Measurements from ENCODE around the gene KLHL29.

DNA sequence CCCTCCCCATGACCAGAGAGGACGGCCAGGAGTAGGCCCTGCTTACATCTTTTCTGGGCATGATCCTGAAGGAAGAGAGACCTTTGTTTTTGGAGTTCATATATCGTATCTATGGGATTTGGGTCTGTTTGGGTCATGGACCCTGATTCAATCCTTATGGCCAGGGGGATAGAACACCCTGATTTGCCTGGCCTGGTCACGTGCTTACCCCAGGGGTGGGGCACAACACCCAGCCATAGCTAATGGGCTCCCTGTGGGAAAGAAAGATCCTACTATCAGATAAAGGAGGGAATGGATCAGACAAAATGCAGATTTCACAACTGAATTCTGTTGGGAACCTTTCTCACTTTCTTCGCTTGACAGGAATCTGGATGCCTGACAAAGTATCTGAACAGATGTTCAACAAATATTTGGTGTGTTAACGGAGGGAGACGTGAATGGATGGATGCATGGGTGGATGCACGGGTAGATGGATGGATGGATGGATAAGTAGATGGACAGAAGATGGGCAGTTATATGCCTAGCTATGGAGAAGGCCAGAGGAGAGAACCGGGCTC lies 155.9 kb downstream of the KLHL29 start:
- TF ChIP-seq, protein P1, sequence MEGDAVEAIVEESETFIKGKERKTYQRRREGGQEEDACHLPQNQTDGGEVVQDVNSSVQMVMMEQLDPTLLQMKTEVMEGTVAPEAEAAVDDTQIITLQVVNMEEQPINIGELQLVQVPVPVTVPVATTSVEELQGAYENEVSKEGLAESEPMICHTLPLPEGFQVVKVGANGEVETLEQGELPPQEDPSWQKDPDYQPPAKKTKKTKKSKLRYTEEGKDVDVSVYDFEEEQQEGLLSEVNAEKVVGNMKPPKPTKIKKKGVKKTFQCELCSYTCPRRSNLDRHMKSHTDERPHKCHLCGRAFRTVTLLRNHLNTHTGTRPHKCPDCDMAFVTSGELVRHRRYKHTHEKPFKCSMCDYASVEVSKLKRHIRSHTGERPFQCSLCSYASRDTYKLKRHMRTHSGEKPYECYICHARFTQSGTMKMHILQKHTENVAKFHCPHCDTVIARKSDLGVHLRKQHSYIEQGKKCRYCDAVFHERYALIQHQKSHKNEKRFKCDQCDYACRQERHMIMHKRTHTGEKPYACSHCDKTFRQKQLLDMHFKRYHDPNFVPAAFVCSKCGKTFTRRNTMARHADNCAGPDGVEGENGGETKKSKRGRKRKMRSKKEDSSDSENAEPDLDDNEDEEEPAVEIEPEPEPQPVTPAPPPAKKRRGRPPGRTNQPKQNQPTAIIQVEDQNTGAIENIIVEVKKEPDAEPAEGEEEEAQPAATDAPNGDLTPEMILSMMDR (conservative IDR thresholded peaks at IDR 0.05; ENCODE audit: low read depth, low read length), result no peak
- no peak for TF ChIP-seq EZH2 (IDR thresholded peaks at IDR 0.05; ENCODE audit: borderline replicate concordance, low read depth, low read length, poor library complexity, severe bottlenecking)
